ENCODE data around the gene SLC25A26. TPM values are rescaled to one million over a fixed set of nuclear protein-coding genes. Genes with fewer than 3 reads are reported as not detected.
A peak's percentile ranks its signal among the peaks of the same experiment; 100 is the strongest.
"Not testable (repeated sequence)": the region's sequence is repeated elsewhere in the genome, so short reads cannot be mapped to it uniquely, and the experiment has no call there.

Gene SLC25A26
- total and polyA plus RNA-seq, 8 donors, result 5.1 to 13.6 (median 9.9) TPM

DNA sequence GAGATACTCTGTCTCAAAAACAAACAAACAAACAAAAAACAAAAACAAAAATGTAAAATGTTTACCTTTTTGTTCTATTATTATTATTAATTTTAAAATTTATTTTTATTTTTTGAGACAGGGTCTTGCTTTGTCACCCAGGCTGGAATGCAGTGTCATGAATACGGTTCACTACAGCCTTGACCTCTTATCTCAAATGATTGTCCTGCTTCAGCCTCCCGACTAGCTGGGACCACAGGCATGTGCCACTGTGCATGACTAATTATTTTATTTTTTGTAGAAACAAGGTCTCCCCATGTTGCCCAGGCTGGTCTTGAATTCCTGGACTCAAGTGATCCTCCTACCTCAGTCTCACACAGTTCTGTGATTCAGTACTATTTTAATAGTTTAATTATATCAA, 5.7 kb upstream of the SLC25A26 start:
- FAIRE-seq (no peak), ATAC-seq (no peak)
- no peak for TF ChIP-seq CTCF (IDR thresholded peaks at IDR 0.05)

GRCh38 chr3:66220066-66220465, 735 bp upstream of the SLC25A26 start:
- Histone ChIP-seq H3K36me3 (no peaks in the 10 kb centered on the region), H3K4me1 (peaks cover 0 to 8% (median 5%) of the 10 kb centered on the region in 3 donors), H3K27ac (peak overlapping the region in 2 of 4 donors; percentile 35 to 53), H3K27me3 (no peaks in the 10 kb centered on the region), H3K9me3 (no peaks in the 10 kb centered on the region), H3K4me3 (peak overlapping the region; percentile 61 to 76 (median 66))
- no peak for ATAC-seq
- no peak for TF ChIP-seq CTCF (IDR thresholded peaks at IDR 0.05)
- 13 to 17% methylated on average over 5 of the region's 5 CpGs for WGBS, 2 donors
- FAIRE-seq, result no peak
- intact Hi-C loops (cut with DNase I), result no loop called here
- DNase-seq, result no peak

More for the DNA sequence above, 5.7 kb upstream of the SLC25A26 start:
- DNase-seq, result no peak
- Histone ChIP-seq H3K4me3 (no peak overlapping the region), H3K27me3 (no peaks in the 10 kb centered on the region), H3K27ac (no peak overlapping the region), H3K36me3 (no peaks in the 10 kb centered on the region), H3K4me1 (peaks cover 0 to 1% (median 0%) of the 10 kb centered on the region in 3 donors), H3K9me3 (no peaks in the 10 kb centered on the region)
- 41 to 45% methylated on average over 2 of the region's 2 CpGs for WGBS, 2 donors
- intact Hi-C loops (cut with DNase I), result no loop called here

- Histone ChIP-seq H3K4me1 (peaks cover 4 to 8% (median 5%) of the 10 kb centered on the region in 3 donors), H3K9me3 (no peaks in the 10 kb centered on the region), H3K36me3 (no peaks in the 10 kb centered on the region), H3K27ac (no peak overlapping the region), H3K27me3 (no peaks in the 10 kb centered on the region), H3K4me3 (no peak overlapping the region)
- 90 to 95% methylated on average over 1 of the region's 1 CpG for WGBS, 2 donors
- DNase-seq, result no peak
- FAIRE-seq, result no peak
- ATAC-seq, result no peak
- TF ChIP-seq CTCF (IDR thresholded peaks at IDR 0.05), result no peak
- intact Hi-C loops (cut with DNase I), result no loop called here
Observed at GRCh38 chr3:66224220-66224619, 3.4 kb downstream of the SLC25A26 start.

DNA sequence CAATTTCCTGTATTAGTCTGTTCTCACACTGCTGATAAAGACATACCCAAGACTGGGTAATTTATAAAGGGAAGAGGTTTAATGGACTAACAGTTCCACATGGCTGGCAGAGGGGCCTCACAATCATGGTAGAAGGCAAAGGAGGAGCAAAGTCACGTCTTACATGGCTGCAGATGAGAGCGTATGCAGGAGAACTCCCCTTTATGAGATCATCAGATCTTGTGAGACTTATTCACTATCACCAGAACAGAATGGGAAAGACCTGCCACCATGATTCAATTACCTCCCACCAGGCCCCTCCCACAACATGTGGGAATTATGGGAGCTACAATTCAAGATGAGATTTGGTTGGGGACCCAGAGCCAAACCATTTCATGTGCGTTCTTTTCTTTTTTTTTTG, 5.3 kb downstream of the SLC25A26 start:
- FAIRE-seq; H3K4me3 ChIP-seq; H3K27me3 ChIP-seq; H3K9me3 ChIP-seq; intact Hi-C loops (cut with DNase I); H3K36me3 ChIP-seq; H3K27ac ChIP-seq; DNase-seq; H3K4me1 ChIP-seq; ATAC-seq: not testable (repeated sequence)
- WGBS, 2 donors, result 94 to 99% methylated on average over 3 of the region's 3 CpGs

- H3K36me3 ChIP-seq, result no peaks in the 10 kb centered on the region
- no peaks in the 10 kb centered on the region for H3K27me3 ChIP-seq
- no peak overlapping the region for H3K27ac ChIP-seq
- 66 to 71% methylated on average over 3 of the region's 3 CpGs for WGBS, 2 donors
- peaks cover 0 to 4% (median 2%) of the 10 kb centered on the region in 3 donors for H3K4me1 ChIP-seq
- no peaks in the 10 kb centered on the region for H3K9me3 ChIP-seq
- H3K4me3 ChIP-seq, result no peak overlapping the region
- intact Hi-C loops (cut with DNase I), result no loop called here
- ATAC-seq (no peak), FAIRE-seq (no peak), DNase-seq (no peak)
- no peak for TF ChIP-seq CTCF (IDR thresholded peaks at IDR 0.05)
Observed at GRCh38 chr3:66227051-66227450, 6.2 kb downstream of the SLC25A26 start.

All from pancreas (tissue), 10 donors.